PFSK-1 (cell line): Measurements from ENCODE around the gene LBX1.

ENCODE experiments used
- FOXP2 ChIP-seq: optimal IDR thresholded peaks from 2 replicates; pipeline ENCODE3; 2011; ENCODE audit warnings: borderline replicate concordance, control low read depth, inconsistent platforms; ENCODE audit not compliant: insufficient read depth; ENCODE audit errors: extremely low read length, extremely low read depth
- POLR2AphosphoS5 ChIP-seq: IDR thresholded peaks from 2 replicates; pipeline ENCODE4 v1.6.1; 2012; ENCODE audit warnings: low read depth, mild to moderate bottlenecking, control low read depth, low read length, moderate library complexity
- SIN3A ChIP-seq: IDR thresholded peaks from 2 replicates; pipeline ENCODE4 v1.6.1; 2012; ENCODE audit warnings: mild to moderate bottlenecking, low read length, moderate library complexity, borderline replicate concordance; ENCODE audit not compliant: insufficient read depth
- TAF1 ChIP-seq: IDR thresholded peaks from 2 replicates; pipeline ENCODE4 v1.6.1; 2012; ENCODE audit warnings: low read length, control low read depth, borderline replicate concordance; ENCODE audit not compliant: insufficient read depth
- TF ChIP-seq, protein P1 (sequence below), 2 experiments: IDR thresholded peaks; 2 replicates each; pipeline versions ENCODE4 v1.6.1 to v1.8.0; 2011 to 2012; ENCODE audit warnings: low read depth in 2 of 2, low read length in 2 of 2, control low read depth in 1 of 2, inconsistent platforms in 1 of 2, mild to moderate bottlenecking in 1 of 2, moderate library complexity in 1 of 2; ENCODE audit not compliant: insufficient read depth in 1 of 2

LBX1 gene

DNA sequence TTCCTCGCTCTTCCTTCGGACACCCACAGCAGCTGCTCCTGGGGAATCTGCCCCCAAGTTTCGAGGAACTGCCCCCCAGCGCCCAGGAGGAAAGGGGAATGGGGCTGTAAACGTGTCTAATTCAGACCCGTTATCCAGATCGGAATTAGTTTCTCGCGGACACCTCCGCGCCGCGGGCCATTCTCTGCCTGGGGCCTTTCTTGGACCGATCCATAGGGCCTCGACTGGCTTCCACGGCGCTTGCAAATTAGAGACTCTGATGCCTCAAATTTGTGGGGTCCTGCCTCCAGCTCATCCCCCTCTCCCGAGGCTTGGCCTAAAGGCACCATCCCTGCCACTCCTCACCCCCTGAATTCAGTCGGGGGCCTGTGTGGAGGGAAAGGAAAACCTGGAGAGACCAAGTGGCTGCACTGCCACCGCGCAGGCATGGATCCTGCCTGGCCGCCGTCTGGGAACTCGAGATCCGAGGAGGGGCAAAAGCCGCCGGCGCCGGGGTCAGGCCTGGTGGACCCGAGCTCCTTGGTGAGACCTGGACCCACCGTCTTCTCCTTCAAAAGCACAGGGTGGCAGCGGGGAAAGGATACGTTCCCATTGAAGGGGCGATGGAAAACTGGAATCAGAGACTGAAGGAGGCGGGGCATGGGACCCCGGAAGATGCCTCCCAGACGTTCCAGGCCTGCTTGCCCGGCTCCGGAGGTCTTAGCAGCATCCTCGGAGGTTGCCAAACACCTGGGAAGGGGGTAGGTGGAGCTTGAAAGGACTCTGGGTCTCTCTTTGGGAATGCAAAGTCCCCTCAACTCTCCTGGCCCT is 13.7 kb downstream of the LBX1 start:
- no peak for TF ChIP-seq TAF1
- no peak for TF ChIP-seq FOXP2
- TF ChIP-seq, protein P1, sequence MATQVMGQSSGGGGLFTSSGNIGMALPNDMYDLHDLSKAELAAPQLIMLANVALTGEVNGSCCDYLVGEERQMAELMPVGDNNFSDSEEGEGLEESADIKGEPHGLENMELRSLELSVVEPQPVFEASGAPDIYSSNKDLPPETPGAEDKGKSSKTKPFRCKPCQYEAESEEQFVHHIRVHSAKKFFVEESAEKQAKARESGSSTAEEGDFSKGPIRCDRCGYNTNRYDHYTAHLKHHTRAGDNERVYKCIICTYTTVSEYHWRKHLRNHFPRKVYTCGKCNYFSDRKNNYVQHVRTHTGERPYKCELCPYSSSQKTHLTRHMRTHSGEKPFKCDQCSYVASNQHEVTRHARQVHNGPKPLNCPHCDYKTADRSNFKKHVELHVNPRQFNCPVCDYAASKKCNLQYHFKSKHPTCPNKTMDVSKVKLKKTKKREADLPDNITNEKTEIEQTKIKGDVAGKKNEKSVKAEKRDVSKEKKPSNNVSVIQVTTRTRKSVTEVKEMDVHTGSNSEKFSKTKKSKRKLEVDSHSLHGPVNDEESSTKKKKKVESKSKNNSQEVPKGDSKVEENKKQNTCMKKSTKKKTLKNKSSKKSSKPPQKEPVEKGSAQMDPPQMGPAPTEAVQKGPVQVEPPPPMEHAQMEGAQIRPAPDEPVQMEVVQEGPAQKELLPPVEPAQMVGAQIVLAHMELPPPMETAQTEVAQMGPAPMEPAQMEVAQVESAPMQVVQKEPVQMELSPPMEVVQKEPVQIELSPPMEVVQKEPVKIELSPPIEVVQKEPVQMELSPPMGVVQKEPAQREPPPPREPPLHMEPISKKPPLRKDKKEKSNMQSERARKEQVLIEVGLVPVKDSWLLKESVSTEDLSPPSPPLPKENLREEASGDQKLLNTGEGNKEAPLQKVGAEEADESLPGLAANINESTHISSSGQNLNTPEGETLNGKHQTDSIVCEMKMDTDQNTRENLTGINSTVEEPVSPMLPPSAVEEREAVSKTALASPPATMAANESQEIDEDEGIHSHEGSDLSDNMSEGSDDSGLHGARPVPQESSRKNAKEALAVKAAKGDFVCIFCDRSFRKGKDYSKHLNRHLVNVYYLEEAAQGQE (IDR thresholded peaks at IDR 0.05; ENCODE audit: insufficient read depth in 1 of 2, low read depth in 2 of 2, low read length in 2 of 2), result no peak
- no peak for TF ChIP-seq POLR2AphosphoS5
- TF ChIP-seq SIN3A, result no peak

GRCh38 chr10:101214446-101215396 is 14.5 kb downstream of the LBX1 start:
- no peak for TF ChIP-seq POLR2AphosphoS5
- TF ChIP-seq FOXP2, result no peak
- TF ChIP-seq, protein P1 (IDR thresholded peaks at IDR 0.05; ENCODE audit: insufficient read depth in 1 of 2, low read depth in 2 of 2, low read length in 2 of 2), result no peak
- TF ChIP-seq SIN3A, result no peak
- no peak for TF ChIP-seq TAF1

- TF ChIP-seq FOXP2, result no peak
- no peak for TF ChIP-seq POLR2AphosphoS5
- no peak for TF ChIP-seq TAF1
- no peak for TF ChIP-seq SIN3A
- TF ChIP-seq, protein P1 (IDR thresholded peaks at IDR 0.05; ENCODE audit: insufficient read depth in 1 of 2, low read depth in 2 of 2, low read length in 2 of 2), result no peak
Observed at GRCh38 chr10:101208543-101208942, 20.7 kb downstream of the LBX1 start.

GRCh38 chr10:101207026-101207425 is 22.2 kb downstream of the LBX1 start:
- no peak for TF ChIP-seq SIN3A
- no peak for TF ChIP-seq TAF1
- no peak for TF ChIP-seq POLR2AphosphoS5
- TF ChIP-seq, protein P1 (IDR thresholded peaks at IDR 0.05; ENCODE audit: insufficient read depth in 1 of 2, low read depth in 2 of 2, low read length in 2 of 2), result no peak
- no peak for TF ChIP-seq FOXP2
